GM19043 (cell line): ENCODE measurements around the gene CLEC2B.
"Not testable (repeated sequence)": the region's sequence is repeated elsewhere in the genome, so short reads cannot be mapped to it uniquely, and the experiment has no call there.

Experiments
- ATAC-seq: cut with Tn5 transposase; IDR thresholded peaks from one replicate; pipeline ENCODE4 v1.9.1; 2021; ENCODE audit warnings: low read depth; ENCODE audit not compliant: unreplicated experiment

Gene CLEC2B

DNA sequence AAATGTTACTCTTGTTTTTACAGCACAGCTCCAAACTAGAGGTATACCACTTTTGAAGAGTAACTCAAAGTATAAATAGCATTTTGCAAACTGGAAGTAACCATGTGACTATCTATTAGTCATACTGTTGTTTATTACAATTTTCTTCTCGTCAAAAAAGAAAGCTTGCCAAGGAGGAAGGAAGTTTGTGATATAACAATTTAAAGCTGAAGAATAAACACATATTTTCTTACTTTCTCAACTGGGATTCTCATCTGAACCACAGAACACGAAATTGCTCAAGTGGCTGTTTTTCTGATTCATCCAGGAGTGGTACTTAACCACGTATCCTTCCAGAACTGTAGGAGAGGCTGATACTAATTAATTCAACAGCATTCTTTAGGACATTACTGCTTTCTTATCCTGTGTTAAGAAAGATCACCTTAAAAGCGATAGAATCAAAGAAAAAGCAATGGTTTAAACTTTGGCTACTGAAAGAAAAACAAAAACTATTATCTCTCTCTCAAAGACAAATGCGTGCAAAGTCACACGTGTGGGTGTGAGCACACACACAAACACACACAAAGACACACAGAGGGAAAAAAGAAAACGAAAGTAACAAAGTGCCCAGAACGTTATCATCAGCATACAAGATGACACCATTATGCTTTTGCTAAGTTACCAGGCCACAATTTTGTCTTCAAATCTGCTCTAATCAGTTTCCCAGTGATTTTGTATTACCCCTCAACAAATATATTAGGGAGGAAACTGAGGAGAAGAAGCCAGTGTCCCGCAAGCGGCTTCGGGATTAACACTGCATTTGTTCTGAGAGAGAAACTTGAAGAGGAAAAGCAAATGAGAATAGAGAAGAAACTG, at the start of gene CLEC2B:
Gene CLEC2B (minus strand): TSS at position 48 of the 855 bp plus-strand sequence.
- no peak for ATAC-seq

- no peak for ATAC-seq
Measured at GRCh38 chr12:9911708-9912107, 42.6 kb upstream of the CLEC2B start.

DNA sequence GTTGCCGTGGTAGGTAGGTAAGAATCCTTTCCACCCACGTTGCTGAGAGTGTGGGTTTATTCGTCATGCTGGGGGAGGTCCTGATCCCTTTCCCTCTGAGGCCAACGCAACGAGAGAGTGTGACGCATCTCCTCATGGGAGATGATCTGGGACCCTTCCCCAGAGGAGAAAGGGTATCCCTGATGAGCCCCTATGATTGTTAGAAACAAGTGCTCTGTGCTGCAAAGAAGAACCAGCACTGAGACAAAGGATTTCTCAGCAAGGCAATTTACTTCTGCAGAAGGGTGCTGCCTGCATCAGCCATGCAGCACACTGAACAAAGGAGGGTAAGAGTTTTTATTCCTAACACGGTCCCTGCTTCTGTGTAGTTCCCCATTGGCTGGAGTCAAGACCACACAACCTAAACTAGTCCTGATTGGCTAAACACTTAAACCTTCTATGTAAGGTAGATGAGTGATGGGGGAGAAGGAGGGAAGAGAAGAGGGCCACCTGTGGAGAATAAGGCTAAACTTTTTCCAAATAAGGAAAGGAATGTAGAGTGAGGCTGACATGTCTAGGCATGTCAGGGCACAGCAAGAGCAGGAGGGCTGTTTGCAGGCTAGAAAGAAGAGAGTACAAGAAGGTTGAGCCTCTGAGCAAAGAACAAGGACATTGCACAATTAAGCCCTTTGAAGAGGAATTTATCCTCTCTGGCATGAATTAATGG, 41.7 kb upstream of the CLEC2B start:
- ATAC-seq = no peak

DNA sequence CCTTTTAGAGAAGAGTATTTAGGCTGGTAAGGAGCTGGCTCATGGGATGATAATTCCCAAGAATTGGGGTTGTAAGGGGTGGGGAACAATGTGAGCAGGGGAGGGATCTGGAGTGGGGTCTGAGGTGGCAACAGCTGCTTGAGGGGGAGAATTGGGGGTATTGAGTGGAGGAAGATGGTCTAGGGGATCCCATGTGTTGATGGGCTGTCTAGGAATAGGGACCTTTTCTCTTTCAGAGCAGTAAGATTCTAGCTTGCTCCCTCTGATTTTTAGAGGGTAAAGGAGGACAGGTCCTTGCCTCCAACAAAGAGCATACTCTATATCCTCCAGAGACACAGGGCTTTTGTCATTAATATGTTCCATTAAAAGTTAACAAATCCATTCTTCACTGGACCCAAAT, 40.6 kb upstream of the CLEC2B start:
- no peak for ATAC-seq

GRCh38 chr12:9908350-9908749, 39.2 kb upstream of the CLEC2B start:
- ATAC-seq = no peak

GRCh38 chr12:9907769-9908168, 38.6 kb upstream of the CLEC2B start:
- ATAC-seq = no peak

DNA sequence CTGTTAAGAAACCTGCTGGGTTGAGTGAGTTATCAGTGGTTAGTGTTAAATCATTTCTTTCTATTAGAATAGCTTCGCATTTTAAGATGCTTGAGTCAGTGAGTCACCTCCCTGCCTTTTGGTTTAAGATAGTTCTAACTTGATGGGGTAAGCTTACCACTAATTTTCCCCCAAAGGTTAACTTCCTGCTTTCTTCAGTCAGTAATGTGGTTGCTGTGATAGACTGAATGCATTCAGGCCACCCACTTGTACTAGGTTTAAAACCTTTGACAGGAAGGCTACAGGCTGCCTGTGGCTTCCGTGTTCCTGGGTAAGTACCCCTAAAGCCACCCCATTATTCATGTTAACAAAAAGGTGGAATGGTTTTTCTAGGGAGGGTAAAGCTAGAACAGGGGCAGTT, 37.7 kb upstream of the CLEC2B start:
- no peak for ATAC-seq

GRCh38 chr12:9902539-9903228, 33.5 kb upstream of the CLEC2B start:
- ATAC-seq = no peak

DNA sequence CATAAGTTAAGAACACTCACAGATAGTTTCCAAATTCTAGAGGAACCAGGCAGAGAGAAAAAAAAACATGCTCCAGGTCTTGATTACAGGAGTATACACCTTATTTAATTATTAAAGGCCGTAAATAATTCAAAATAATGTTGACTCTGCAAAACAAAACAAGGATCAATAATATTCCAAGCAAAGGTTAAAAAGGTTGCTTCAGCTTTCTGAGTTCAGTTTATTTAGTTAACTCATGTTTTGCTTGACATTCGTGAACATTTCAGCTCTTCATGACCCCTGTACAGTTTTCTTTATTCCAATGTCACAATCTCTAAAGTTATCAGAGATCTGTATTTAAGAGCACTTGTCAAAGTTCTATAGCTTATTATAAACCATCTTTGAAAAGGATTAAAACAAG, 31.8 kb upstream of the CLEC2B start:
- ATAC-seq = no peak

DNA sequence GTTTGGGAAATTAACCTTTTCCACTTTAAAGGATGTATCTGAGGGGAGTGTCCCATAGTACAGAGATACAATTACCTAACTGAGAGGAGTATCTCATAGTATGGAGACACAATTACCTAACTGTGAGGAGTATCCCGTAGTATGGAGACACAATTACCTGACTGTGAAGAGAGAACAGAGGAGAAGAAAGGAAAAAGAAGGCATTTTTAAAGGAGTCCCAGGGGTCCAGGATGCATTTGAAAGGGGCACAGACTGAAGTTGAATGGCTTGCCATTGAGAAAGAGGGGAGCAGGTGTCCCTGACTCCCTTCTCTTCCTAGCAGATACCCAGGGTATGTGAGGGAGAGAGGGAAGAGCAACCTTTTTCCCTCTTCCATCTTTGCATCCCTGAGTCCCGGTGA, 30.1 kb upstream of the CLEC2B start:
- ATAC-seq = no peak

DNA sequence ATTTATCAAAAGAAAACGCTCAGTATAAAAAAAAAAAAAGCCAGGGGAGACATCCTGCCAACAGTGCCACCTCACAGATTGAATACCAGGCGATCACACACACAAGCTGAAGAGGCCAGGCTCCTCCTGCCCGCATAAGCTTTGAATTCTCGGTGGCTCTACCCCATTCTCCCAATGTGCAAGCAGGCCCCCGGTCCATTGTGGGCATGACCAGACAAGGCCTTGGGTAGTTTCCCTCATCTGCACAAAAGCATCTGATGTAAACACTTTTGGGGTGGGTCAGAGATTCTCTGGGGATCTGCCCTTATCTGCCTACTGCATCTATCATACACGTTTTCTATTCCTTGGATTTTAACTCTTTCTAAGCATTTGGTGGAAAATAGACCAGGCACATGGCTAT, 28.4 kb upstream of the CLEC2B start:
- no peak for ATAC-seq

GRCh38 chr12:9895215-9895971, 26.2 kb upstream of the CLEC2B start:
- no peak for ATAC-seq

DNA sequence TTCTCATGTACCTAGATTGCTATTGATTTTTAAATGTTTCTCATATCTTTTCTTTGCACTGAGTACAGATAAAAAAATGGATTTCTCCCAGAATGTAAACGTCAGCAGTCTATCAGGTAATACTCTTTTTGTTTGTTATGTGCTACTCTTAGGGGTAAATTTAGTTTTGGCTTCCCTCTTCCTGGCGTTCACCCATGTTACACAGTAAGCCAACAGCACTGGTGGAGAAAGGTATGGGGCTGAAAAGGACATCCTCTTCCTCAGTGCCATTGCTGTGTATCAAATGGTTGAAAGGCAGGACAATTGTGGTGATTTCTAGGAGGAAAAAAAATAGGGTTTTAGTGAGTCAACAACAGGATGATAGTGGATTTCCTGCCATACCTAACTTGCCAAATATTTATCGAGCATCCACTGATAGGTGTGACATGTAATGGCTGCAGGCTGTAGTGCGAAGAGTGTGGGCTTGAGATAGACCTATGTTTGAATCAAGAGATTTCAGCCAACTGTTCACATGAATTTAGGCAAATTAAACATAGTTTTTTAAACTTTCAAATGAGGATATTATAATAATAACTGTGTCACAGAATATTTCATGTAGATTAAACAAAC, 19.6 kb upstream of the CLEC2B start:
- no peak for ATAC-seq

DNA sequence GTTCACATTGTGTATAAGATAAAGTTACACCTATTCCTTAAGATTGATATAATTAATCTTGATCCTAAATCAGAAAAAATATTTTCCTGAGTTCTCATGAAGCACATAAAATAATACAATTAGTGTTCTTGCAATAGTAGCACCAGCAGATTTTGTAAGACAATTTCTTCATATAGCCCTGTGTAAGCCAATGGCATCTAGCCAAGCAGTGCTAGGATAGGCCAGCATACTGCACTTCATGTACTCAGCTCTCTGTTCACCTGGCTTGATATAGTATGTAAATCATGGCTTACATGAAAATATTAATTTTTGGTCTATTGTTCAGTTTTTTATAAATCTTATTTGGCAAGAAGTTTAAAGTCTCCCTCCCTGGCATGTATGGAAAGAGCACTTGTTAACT, 14.0 kb upstream of the CLEC2B start:
- ATAC-seq = no peak

- ATAC-seq = no peak
Measured at GRCh38 chr12:9881988-9882387, 12.8 kb upstream of the CLEC2B start.

- ATAC-seq = no peak
Measured at GRCh38 chr12:9881246-9881645, 12.1 kb upstream of the CLEC2B start, which contains the start of gene KLRF2. KLRF2 (plus strand) TSS chr12:9881489; CDS start chr12:9881596, 107 bp downstream.

- no peak for ATAC-seq
Measured at GRCh38 chr12:9880532-9881078, 11.5 kb upstream of the CLEC2B start.

DNA sequence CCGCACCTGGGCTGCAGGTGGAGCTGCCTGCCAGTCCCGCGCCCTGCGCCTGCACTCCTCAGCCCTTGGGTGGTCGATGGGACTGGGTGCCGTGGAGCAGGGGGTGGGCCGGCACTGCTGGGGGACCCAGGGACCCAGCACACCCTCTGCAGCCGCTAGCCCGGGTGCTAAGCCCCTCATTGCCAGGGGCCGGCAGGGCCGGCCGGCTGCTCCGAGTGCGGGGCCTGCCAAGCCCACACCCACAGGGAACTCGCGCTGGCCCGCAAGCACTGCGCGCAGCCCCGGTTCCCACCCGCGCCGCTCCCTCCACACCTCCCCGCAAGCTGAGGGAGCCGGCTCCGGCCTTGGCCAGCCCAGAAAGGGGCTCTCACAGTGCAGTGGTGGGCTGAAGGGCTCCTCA, 7.0 kb upstream of the CLEC2B start:
- not testable (repeated sequence) for ATAC-seq

- no peak for ATAC-seq
Measured at GRCh38 chr12:9872742-9873141, 3.6 kb upstream of the CLEC2B start.

- ATAC-seq = no peak
Measured at GRCh38 chr12:9872162-9872561, 3.0 kb upstream of the CLEC2B start.
